HT1080 (cell line): ENCODE measurements around the gene GNRHR. TPM values are rescaled to one million over a fixed set of nuclear protein-coding genes. Genes with fewer than 3 reads are reported as not detected.
"Not testable (repeated sequence)": the region's sequence is repeated elsewhere in the genome, so short reads cannot be mapped to it uniquely, and the experiment has no call there.

ENCODE experiments used
- DNase-seq: peaks from one replicate; pipeline ENCODE4 v3.0.0-alpha.2; 2015; ENCODE audit warnings: low read depth
- total RNA-seq: library from RNA; depleted of rRNA; stranded (reverse); fragments of >200 nt; shearing (Covaris generic); gene quantifications from 2 replicates; pipeline ENCODE4 v1.2.3, GENCODE V29; 2014

Gene GNRHR
- total RNA-seq, 1 experiment from 2014 or later = not detected

GRCh38 chr4:67730511-67730910 lies 23.7 kb downstream of the GNRHR start:
- not testable (repeated sequence) for DNase-seq

- DNase-seq = peak; percentile 85
These were observed 26.9 kb downstream of the GNRHR start for GRCh38 chr4:67727124-67727850.

- peak; percentile 23 for DNase-seq
These were observed 28.2 kb downstream of the GNRHR start for GRCh38 chr4:67725981-67726380.

GRCh38 chr4:67725132-67725531 lies 29.1 kb downstream of the GNRHR start:
- DNase-seq = no peak

- DNase-seq = no peak
These were observed 30.2 kb downstream of the GNRHR start for GRCh38 chr4:67723949-67724348.

GRCh38 chr4:67723341-67723740 lies 30.8 kb downstream of the GNRHR start:
- no peak for DNase-seq

- peak; percentile 92 for DNase-seq
These were observed 32.2 kb downstream of the GNRHR start for GRCh38 chr4:67721770-67722597.

GRCh38 chr4:67721315-67721769 lies 32.8 kb downstream of the GNRHR start:
- no peak for DNase-seq

- no peak for DNase-seq
These were observed 34.1 kb downstream of the GNRHR start for GRCh38 chr4:67719953-67720617.

GRCh38 chr4:67718848-67719247 lies 35.3 kb downstream of the GNRHR start:
- DNase-seq = no peak

- DNase-seq = no peak
These were observed 36.6 kb downstream of the GNRHR start for GRCh38 chr4:67717586-67717985.

- DNase-seq = no peak
These were observed 39.2 kb downstream of the GNRHR start for GRCh38 chr4:67714955-67715354.

- no peak for DNase-seq
These were observed 40.0 kb downstream of the GNRHR start for GRCh38 chr4:67714248-67714583.

GRCh38 chr4:67713529-67714247 lies 40.5 kb downstream of the GNRHR start:
- DNase-seq = peak; percentile 77

GRCh38 chr4:67712650-67713528 lies 41.3 kb downstream of the GNRHR start:
- DNase-seq = no peak

- no peak for DNase-seq
These were observed 42.1 kb downstream of the GNRHR start for GRCh38 chr4:67712000-67712625.

- not testable (repeated sequence) for DNase-seq
These were observed 47.5 kb downstream of the GNRHR start for GRCh38 chr4:67706682-67707081.

GRCh38 chr4:67704843-67705242 lies 49.3 kb downstream of the GNRHR start:
- no peak for DNase-seq

- no peak for DNase-seq
These were observed 52.0 kb downstream of the GNRHR start for GRCh38 chr4:67702166-67702565.

- no peak for DNase-seq
These were observed 52.7 kb downstream of the GNRHR start for GRCh38 chr4:67701517-67701850.
